HCT116 (cell line): ENCODE data around the gene SEMA5B. TPM values are rescaled to one million over a fixed set of nuclear protein-coding genes. Genes with fewer than 3 reads are reported as not detected.

Experiments
- ATAC-seq: fragments of 200-7000 bp; cut with Tn5 transposase; 2 replicates; pipeline ENCODE4 v1.9.1; 2020; ENCODE audit warnings: mild to moderate bottlenecking, moderate library complexity
- BruUV-seq: library from RNA; stranded (reverse); fragments of 400-500 nt; replicated peaks from 2 replicates; lab custom pipeline; 2021; lab: Mats Ljungman, UMichigan
- CTCF ChIA-PET: fragments of 300-600 bp; sonication (Branson Sonifier 250); formaldehyde crosslinking; loops from one replicate; lab custom pipeline; 2021; ENCODE audit warnings: antibody characterized with exemption; lab: Charles Lee
- POLR2A ChIA-PET: fragments of 300-600, 350-600 bp; sonication (Branson Sonifier 250); formaldehyde crosslinking; loops from one replicate; lab custom pipeline; 2021; ENCODE audit warnings: antibody characterized with exemption; lab: Charles Lee
- RAD21 ChIA-PET, 2 experiments: fragments of 300-600 bp; sonication (Branson Sonifier 250); formaldehyde crosslinking; loops; one replicate each; lab custom pipeline; 2023; ENCODE audit warnings: low total read pairs in 2 of 2; ENCODE audit not compliant: uncharacterized antibody in 2 of 2, unreplicated experiment in 2 of 2, low non-redundant PET in 1 of 2; lab: Charles Lee
- DNase-seq: peaks from one replicate; pipeline ENCODE4 v3.0.0-alpha.2; 2010; ENCODE audit warnings: low read depth, low spot score
- H2AFZ ChIP-seq: fragments of 200-600 bp; shearing (Covaris generic), sonication (generic); 2 replicates; pipeline ENCODE4 v1.6.1; 2017; ENCODE audit warnings: low read depth, mixed run types, mixed read lengths, antibody characterized with exemption, low read length; ENCODE audit not compliant: poor library complexity, severe bottlenecking
- H3K27ac ChIP-seq: 2 replicates; pipeline ENCODE4 v1.5.1; 2012; ENCODE audit warnings: low read depth, low read length
- H3K27me3 ChIP-seq: fragments of 200-600 bp; sonication (generic); 2 replicates; pipeline ENCODE4 v1.6.1; 2016; ENCODE audit warnings: mixed run types, low read length, mixed read lengths; ENCODE audit not compliant: insufficient read depth
- H3K36me3 ChIP-seq, 2 experiments: fragments of 200-500 bp in 1 of 2; fragments of 200-600 bp in 1 of 2; sonication (Bioruptor generic) in 1 of 2; sonication (generic) in 1 of 2; 2 replicates each; pipeline versions ENCODE4 v1.5.1 to v1.6.1; 2014 to 2016; ENCODE audit warnings: low read length in 2 of 2, inconsistent platforms in 1 of 2, mixed read lengths in 1 of 2, mixed run types in 1 of 2; ENCODE audit not compliant: insufficient read depth in 2 of 2, control insufficient read depth in 1 of 2
- H3K4me1 ChIP-seq, 2 experiments: fragments of 200-600 bp in 1 of 2; sonication (generic) in 1 of 2; 2 replicates each; pipeline versions ENCODE4 v1.5.1 to v1.6.1; 2012 to 2017; ENCODE audit warnings: low read length in 2 of 2, inconsistent platforms in 1 of 2, mild to moderate bottlenecking in 1 of 2, mixed read lengths in 1 of 2, mixed run types in 1 of 2, moderate library complexity in 1 of 2; ENCODE audit not compliant: insufficient read depth in 2 of 2, control insufficient read depth in 1 of 2
- H3K4me2 ChIP-seq: fragments of 200-600 bp; sonication (generic); 2 replicates; pipeline ENCODE4 v1.6.1; 2017; ENCODE audit warnings: mixed run types, low read length, mixed read lengths
- H3K4me3 ChIP-seq, 2 experiments: fragments of 200-600 bp in 1 of 2; sonication (generic) in 1 of 2; replicated peaks in 1 of 2; 2 replicates each; pipeline ENCODE4 v1.5.1; 2011 to 2016; ENCODE audit warnings: low read length in 2 of 2, control low read depth in 1 of 2, low read depth in 1 of 2, mild to moderate bottlenecking in 1 of 2, mixed read lengths in 1 of 2, mixed run types in 1 of 2
- H3K79me2 ChIP-seq: fragments of 200-600 bp; sonication (generic); 2 replicates; pipeline ENCODE4 v1.6.1; 2017; ENCODE audit warnings: mild to moderate bottlenecking, mixed run types, low read length, moderate library complexity, mixed read lengths; ENCODE audit not compliant: insufficient read depth
- H3K9ac ChIP-seq: fragments of 200-600 bp; sonication (generic); 2 replicates; pipeline ENCODE4 v1.6.1; 2016; ENCODE audit warnings: low read length, mixed read lengths
- H3K9me2 ChIP-seq: fragments of 200-600 bp; sonication (generic), shearing (Covaris generic); 2 replicates; pipeline ENCODE4 v1.6.1; 2017; ENCODE audit warnings: mixed run types, mild to moderate bottlenecking, moderate library complexity; ENCODE audit not compliant: insufficient read depth
- H3K9me3 ChIP-seq, 2 experiments: fragments of 200-500 bp in 1 of 2; fragments of 200-600 bp in 1 of 2; sonication (Bioruptor generic) in 1 of 2; sonication (generic) in 1 of 2; 2 replicates each; pipeline ENCODE4 v1.6.1; 2014 to 2017; ENCODE audit warnings: low read length in 2 of 2, mixed read lengths in 2 of 2, inconsistent platforms in 1 of 2, low read depth in 1 of 2, mild to moderate bottlenecking in 1 of 2, mixed run types in 1 of 2, moderate library complexity in 1 of 2; ENCODE audit not compliant: control insufficient read depth in 1 of 2, insufficient read depth in 1 of 2
- H4K20me1 ChIP-seq: fragments of 200-600 bp; sonication (generic), shearing (Covaris generic); 2 replicates; pipeline ENCODE4 v1.6.1; 2017; ENCODE audit warnings: mixed run types, mild to moderate bottlenecking, moderate library complexity; ENCODE audit not compliant: insufficient read depth
- ATF3 ChIP-seq: IDR thresholded peaks from 2 replicates; pipeline ENCODE4 v1.6.1; 2012
- CBX3 ChIP-seq: IDR thresholded peaks from 2 replicates; pipeline ENCODE4 v1.6.1; 2012; ENCODE audit warnings: low read depth
- CEBPB ChIP-seq: IDR thresholded peaks from 2 replicates; pipeline ENCODE4 v1.6.1; 2012; ENCODE audit warnings: low read depth
- CTCF ChIP-seq, 3 experiments: fragments of 200-600 bp in 1 of 3; sonication (generic) in 1 of 3; IDR thresholded peaks in 2 of 3; conservative IDR thresholded peaks in 1 of 3; 2 replicates each; pipeline ENCODE4 v1.5.1; 2012 to 2017; ENCODE audit warnings: low read depth in 2 of 3, low read length in 2 of 3, antibody characterized with exemption in 1 of 3, borderline replicate concordance in 1 of 3, control low read depth in 1 of 3, mild to moderate bottlenecking in 1 of 3, mixed read lengths in 1 of 3, mixed run types in 1 of 3, moderate library complexity in 1 of 3; ENCODE audit not compliant: insufficient read depth in 1 of 3
- EGR1 ChIP-seq: IDR thresholded peaks from 2 replicates; pipeline ENCODE4 v1.6.1; 2012; ENCODE audit warnings: low read depth
- ELF1 ChIP-seq: IDR thresholded peaks from 2 replicates; pipeline ENCODE4 v1.6.1; 2012; ENCODE audit warnings: low read depth, borderline replicate concordance
- EZH2 ChIP-seq: fragments of 200-600 bp; sonication (generic); IDR thresholded peaks from 2 replicates; pipeline ENCODE4 v1.6.1; 2017; ENCODE audit warnings: antibody characterized with exemption, mixed run types
- EZH2phosphoT487 ChIP-seq: fragments of 200-600 bp; IDR thresholded peaks from 2 replicates; pipeline ENCODE4 v1.6.1; 2018; ENCODE audit warnings: antibody characterized with exemption, borderline replicate concordance
- JUND ChIP-seq: IDR thresholded peaks from 2 replicates; pipeline ENCODE4 v1.6.1; 2012
- MAX ChIP-seq: IDR thresholded peaks from 2 replicates; pipeline ENCODE4 v1.6.1; 2012
- POLR2A ChIP-seq: IDR thresholded peaks from 2 replicates; pipeline ENCODE4 v1.7.0; 2011; ENCODE audit warnings: borderline replicate concordance; ENCODE audit not compliant: insufficient read depth, insufficient read length; ENCODE audit errors: extremely low read depth
- POLR2AphosphoS5 ChIP-seq: IDR thresholded peaks from 2 replicates; pipeline ENCODE4 v1.6.1; 2011; ENCODE audit warnings: mild to moderate bottlenecking, low read depth, low read length, moderate library complexity
- RAD21 ChIP-seq: IDR thresholded peaks from 2 replicates; pipeline ENCODE4 v1.6.1; 2012; ENCODE audit warnings: low read depth, mild to moderate bottlenecking
- SIN3A ChIP-seq: IDR thresholded peaks from 2 replicates; pipeline ENCODE4 v1.6.1; 2012; ENCODE audit warnings: low read depth
- SP1 ChIP-seq: IDR thresholded peaks from 2 replicates; pipeline ENCODE4 v1.6.1; 2012; ENCODE audit warnings: low read depth
- YY1 ChIP-seq: IDR thresholded peaks from 2 replicates; pipeline ENCODE4 v1.6.1; 2011; ENCODE audit warnings: low read length, low read depth, moderate library complexity, mild to moderate bottlenecking; ENCODE audit not compliant: insufficient replicate concordance; ENCODE audit errors: extremely low read depth
- ZFX ChIP-seq: fragments of 450-650 bp; IDR thresholded peaks from 2 replicates; pipeline ENCODE4 v1.6.1; 2017
- intact Hi-C: fragments of 100-400 bp; cut with micrococcal nuclease; formaldehyde crosslinking; loops from 2 replicates; pipeline ENCODE4 v1.10.0; 2022
- total RNA-seq: library from RNA; stranded (reverse); gene quantifications from one replicate; pipeline ENCODE4 v1.2.1, GENCODE V29; 2021; ENCODE audit not compliant: unreplicated experiment

The SEMA5B gene
- total RNA-seq, 1 experiment from 2014 or later = 0.15 TPM

GRCh38 chr3:122886251-122886650, 141.3 kb downstream of the SEMA5B start:
- RAD21 ChIA-PET = no interaction called here
- BruUV-seq = no TSS peak
- H3K9me2 ChIP-seq = no peaks in the 10 kb centered on the region

More at GRCh38 chr3:122886251-122886650, 141.3 kb downstream of the SEMA5B start:
- TF ChIP-seq CEBPB (no peak), ELF1 (no peak), EGR1 (no peak), POLR2A (no peak), YY1 (no peak), SP1 (no peak), EZH2phosphoT487 (no peak), CBX3 (no peak), POLR2AphosphoS5 (no peak), MAX (no peak), EZH2 (no peak), RAD21 (no peak), CTCF (IDR thresholded peaks at IDR 0.05 in 2 of 3, conservative IDR thresholded peaks at IDR 0.05 in 1 of 3; ENCODE audit: borderline replicate concordance in 1 of 3, insufficient read depth in 1 of 3, low read depth in 2 of 3, low read length in 2 of 3) (no peak), SIN3A (no peak), ATF3 (no peak), JUND (no peak), ZFX (no peak)
- Histone ChIP-seq H3K4me2 (no peak overlapping the region), H2AFZ (no peak overlapping the region), H3K9me3 (no peaks in the 10 kb centered on the region), H3K4me1 (peaks cover 4 to 19% of the 10 kb centered on the region in 2 experiments; a peak in 3 of 4 replicates), H3K79me2 (no peaks in the 10 kb centered on the region), H3K36me3 (no peaks in the 10 kb centered on the region), H3K4me3 (no peak overlapping the region), H3K9ac (no peak overlapping the region), H4K20me1 (no peaks in the 10 kb centered on the region), H3K27me3 (no peaks in the 10 kb centered on the region), H3K27ac (no peak overlapping the region)
- POLR2A ChIA-PET = no interaction called here
- ATAC-seq (no peak), DNase-seq (no peak)
- intact Hi-C loops = no loop called here
- CTCF ChIA-PET = no interaction called here
